GM13977 (cell line): Measurements from ENCODE around the gene GAD2.

ENCODE experiments used
- DNase-seq: peaks from one replicate; pipeline ENCODE4 v3.0.0; 2012; ENCODE audit warnings: low spot score
- in situ Hi-C: fragments of 300-500 bp; cut with MboI; formaldehyde crosslinking; loops from one replicate; pipeline ENCODE4 v1.12.0; 2022; ENCODE audit warnings: low sequenced_read_pairs, low pct_unique_long_range_greater_than_20kb, mixed read lengths, inconsistent platforms; ENCODE audit not compliant: unreplicated experiment
- TF ChIP-seq, protein P1 (sequence below): IDR thresholded peaks from 2 replicates; pipeline ENCODE4 v1.5.1; 2012; ENCODE audit warnings: mild to moderate bottlenecking, control low read depth; ENCODE audit not compliant: insufficient read depth; ENCODE audit errors: extremely low read depth, missing control alignments

Gene GAD2

DNA sequence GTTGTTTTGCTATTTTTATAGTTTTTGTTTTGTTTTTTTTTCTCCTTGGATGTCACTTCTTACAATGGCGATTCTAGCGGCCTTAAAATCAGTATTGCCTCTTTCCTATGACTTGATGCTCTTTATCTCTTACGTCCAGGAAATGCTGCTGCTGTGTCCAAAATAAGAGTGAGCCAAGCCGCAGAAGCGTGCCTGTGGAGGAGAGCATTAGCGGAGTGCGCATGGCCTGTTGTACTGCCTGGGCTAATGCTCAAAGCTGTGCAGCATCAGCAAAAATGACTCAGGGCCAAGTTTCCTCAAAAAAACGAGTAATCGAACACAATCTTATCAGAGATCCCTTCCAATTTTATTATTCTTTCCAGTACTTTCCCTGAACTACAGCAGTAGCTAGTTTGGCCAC, 18.5 kb upstream of the GAD2 start:
- TF ChIP-seq, protein P1, sequence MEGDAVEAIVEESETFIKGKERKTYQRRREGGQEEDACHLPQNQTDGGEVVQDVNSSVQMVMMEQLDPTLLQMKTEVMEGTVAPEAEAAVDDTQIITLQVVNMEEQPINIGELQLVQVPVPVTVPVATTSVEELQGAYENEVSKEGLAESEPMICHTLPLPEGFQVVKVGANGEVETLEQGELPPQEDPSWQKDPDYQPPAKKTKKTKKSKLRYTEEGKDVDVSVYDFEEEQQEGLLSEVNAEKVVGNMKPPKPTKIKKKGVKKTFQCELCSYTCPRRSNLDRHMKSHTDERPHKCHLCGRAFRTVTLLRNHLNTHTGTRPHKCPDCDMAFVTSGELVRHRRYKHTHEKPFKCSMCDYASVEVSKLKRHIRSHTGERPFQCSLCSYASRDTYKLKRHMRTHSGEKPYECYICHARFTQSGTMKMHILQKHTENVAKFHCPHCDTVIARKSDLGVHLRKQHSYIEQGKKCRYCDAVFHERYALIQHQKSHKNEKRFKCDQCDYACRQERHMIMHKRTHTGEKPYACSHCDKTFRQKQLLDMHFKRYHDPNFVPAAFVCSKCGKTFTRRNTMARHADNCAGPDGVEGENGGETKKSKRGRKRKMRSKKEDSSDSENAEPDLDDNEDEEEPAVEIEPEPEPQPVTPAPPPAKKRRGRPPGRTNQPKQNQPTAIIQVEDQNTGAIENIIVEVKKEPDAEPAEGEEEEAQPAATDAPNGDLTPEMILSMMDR, result no peak
- in situ Hi-C loops, result no loop called here
- no peak for DNase-seq

DNA sequence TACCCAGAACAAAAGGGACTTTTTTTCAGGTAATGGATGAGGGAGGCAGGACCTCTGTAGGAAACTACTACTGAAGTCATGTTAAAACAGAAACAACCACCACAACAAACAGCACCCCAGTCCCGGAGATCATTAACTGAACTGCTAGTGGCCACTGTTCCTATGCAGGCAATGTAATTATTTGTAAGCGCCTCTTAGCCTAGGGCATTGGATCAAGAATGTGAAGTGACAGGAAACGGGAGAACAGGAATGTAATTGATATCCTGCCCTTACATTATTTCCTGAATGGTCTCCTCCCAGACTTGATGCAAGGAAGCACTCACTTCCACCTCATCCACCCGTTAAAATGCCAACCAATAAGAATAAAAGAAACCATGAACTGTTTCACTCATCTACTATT, 16.7 kb upstream of the GAD2 start:
- DNase-seq, result no peak
- in situ Hi-C loops, result no loop called here
- TF ChIP-seq, protein P1, result no peak

DNA sequence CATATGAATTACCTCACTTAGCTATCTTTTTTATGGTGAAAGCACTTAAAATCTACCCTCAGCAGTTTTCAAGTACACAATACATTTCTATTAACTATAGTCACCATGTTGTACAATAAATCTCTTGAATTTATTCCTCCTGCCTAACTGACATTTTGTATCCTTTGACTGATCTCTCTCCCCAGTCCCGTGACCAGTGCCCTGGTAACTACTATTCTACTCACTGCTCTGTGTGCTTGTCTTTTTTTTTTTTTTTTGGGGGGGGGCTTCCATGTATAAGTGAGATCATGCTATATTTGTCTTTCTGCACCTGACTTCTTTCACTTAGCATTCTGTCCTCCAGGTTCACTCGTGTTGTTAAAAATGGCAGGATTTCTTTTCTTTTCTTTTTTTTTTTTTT, 11.4 kb upstream of the GAD2 start:
- TF ChIP-seq, protein P1, result no peak
- no peak for DNase-seq
- in situ Hi-C loops, result no loop called here

DNA sequence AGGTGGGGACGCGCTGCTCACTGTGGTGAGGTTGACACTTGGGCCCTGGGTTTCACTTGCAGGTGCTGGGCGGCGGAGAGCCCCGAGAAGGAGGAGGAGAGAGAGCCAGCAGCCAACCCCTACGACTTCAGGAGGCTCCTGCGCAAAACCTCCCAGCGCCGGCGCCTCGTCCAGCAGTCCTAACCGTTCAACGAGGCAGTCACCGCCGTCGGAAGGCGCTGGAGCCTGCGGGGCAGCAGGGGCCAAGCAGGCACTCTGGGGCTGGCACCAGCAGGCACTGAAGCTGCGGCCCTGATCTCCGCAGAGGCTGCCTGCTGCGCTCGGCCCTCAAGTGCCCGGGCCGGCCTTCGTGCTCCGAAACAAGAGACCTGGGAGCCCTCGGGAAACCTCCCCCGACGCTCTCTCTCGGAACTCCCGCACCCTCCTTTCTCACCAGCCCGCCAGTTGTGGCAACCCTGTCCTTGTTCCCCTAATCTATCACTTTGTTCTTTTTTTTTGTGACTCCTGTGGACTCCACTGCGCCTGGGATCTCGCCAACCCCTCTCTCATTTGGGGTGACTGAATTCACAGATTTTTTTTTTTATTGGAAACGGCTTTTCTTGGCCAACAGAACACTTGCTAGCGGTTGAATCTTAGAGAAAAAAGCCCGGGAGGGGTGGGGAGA, 4.7 kb upstream of the GAD2 start:
- TF ChIP-seq, protein P1, result no peak
- DNase-seq, result no peak
- in situ Hi-C loops, result no loop called here

DNA sequence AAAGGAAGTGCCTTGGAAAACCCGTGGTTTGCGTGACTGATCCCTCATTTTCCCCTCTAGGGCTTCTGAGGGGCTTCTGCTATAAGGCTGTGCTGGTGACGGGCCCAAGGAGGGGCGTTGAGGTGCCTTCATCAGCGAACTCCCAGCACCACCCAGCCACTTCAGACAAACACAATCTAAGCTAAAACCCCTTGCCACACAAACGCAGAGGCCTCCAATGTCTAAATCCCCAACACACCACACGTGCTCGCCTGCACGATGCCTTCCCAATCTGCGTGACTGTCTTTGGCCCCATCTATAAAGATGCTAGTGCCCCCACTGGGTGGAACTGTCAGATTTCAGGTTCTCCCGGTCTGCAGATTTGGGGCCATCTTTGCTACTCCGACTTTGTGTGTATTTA, 4.1 kb upstream of the GAD2 start:
- TF ChIP-seq, protein P1, result no peak
- DNase-seq, result no peak
- in situ Hi-C loops, result no loop called here

DNA sequence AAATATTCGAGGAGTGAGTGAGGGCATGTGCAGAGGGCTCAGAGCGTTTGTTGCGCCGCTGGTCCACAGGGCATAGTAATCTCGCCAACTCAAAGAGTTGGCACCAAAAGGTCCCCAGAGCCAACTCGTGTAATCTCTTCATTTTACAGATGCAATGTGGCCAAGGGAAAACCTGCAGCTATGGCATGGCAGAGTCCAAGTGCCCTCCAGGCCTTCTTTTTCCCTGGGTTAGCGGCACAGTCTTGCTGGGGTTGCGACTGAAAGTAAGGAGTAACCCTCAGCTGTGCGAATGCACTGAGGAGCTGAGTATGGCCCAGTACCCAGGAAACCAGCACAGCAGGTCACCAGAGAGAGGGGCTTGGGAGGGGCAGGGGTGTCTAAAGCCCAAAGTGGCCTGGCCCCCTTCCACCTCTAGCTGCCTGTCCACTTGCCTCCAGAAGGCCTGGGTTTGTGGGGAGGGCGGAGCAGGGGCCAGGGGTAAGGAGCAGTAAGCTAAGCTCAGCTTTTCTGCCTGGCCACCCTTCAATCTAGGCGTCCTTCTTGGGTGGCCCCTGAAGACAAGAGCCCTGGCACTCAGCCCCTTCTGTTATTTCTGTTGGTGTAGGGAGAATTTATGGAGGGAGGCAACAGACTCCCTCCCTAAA, 3.3 kb upstream of the GAD2 start:
- TF ChIP-seq, protein P1, result no peak
- DNase-seq, result no peak
- in situ Hi-C loops, result no loop called here

DNA sequence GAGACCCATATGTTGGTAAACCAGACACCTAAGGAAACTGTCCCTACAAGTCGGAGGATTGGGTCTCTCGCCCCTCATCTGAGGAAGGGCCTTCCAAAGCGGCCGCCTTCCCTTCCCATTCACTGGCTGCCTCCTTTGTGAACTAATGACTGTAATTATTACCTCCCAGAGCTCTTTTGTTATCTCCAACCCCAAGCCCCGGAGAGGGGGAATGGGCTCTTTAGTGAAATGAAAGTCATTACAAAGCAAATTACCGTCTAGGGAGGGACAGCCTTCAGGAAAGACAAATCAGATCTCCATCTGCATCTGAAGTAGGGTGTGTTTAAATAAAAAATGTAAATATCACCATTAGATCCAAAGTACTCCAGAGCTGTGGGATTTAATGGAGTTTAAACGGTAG, 2.6 kb upstream of the GAD2 start:
- in situ Hi-C loops, result no loop called here
- no peak for DNase-seq
- TF ChIP-seq, protein P1, result no peak
